H1 (cell line): ENCODE data around the gene ZNF423. TPM values are rescaled to one million over a fixed set of nuclear protein-coding genes. Genes with fewer than 3 reads are reported as not detected.
A peak's percentile ranks its signal among the peaks of the same experiment; 100 is the strongest.

ENCODE experiments used
- CTCF ChIA-PET: fragments of 300-600 bp; sonication (Branson Sonifier 250); formaldehyde crosslinking; loops from one replicate; lab custom pipeline; 2021; ENCODE audit not compliant: partially characterized antibody; lab: Charles Lee
- POLR2A ChIA-PET: fragments of 300-600 bp; sonication (Branson Sonifier 250); formaldehyde crosslinking; loops from one replicate; lab custom pipeline; 2021; ENCODE audit warnings: inconsistent platforms; ENCODE audit not compliant: partially characterized antibody; lab: Charles Lee
- DNase-seq, 2 experiments: peaks; one replicate each; pipeline versions ENCODE4 v3.0.0 to v3.0.0-alpha.2; 2010 to 2022; ENCODE audit warnings: low spot score in 2 of 2, low read depth in 1 of 2, mixed read lengths in 1 of 2
- FAIRE-seq: peaks from 2 replicates; lab custom pipeline; 2011; peaks lifted over from hg19 to GRCh38; lab: Jason Lieb, UNC
- H2AFZ ChIP-seq: 2 replicates; pipeline ENCODE4 v1.8.1; 2012; ENCODE audit warnings: low read length, inconsistent platforms
- H2AK5ac ChIP-seq: 2 replicates; pipeline ENCODE4 v1.6.1; 2013; ENCODE audit warnings: low read depth, low read length
- H2BK120ac ChIP-seq: replicated peaks from 2 replicates; pipeline ENCODE3; 2013; ENCODE audit warnings: low read depth, low read length, inconsistent platforms
- H2BK12ac ChIP-seq: 2 replicates; pipeline ENCODE4 v1.6.1; 2013; ENCODE audit warnings: low read depth, low read length
- H2BK15ac ChIP-seq: 2 replicates; pipeline ENCODE4 v1.6.1; 2013; ENCODE audit warnings: low read length
- H2BK20ac ChIP-seq: 2 replicates; pipeline ENCODE4 v1.6.1; 2013; ENCODE audit warnings: low read length
- H2BK5ac ChIP-seq: 2 replicates; pipeline ENCODE4 v1.6.1; 2013; ENCODE audit warnings: low read depth, low read length
- H3K14ac ChIP-seq: 2 replicates; pipeline ENCODE4 v1.6.1; 2013; ENCODE audit warnings: inconsistent platforms; ENCODE audit not compliant: insufficient read length
- H3K18ac ChIP-seq: 2 replicates; pipeline ENCODE4 v1.6.1; 2013; ENCODE audit warnings: low read length; ENCODE audit errors: extremely low read depth
- H3K23ac ChIP-seq: 2 replicates; pipeline ENCODE4 v1.6.1; 2013; ENCODE audit warnings: inconsistent platforms; ENCODE audit not compliant: insufficient read length
- H3K23me2 ChIP-seq: 2 replicates; pipeline ENCODE4 v1.6.1; 2013; ENCODE audit warnings: low read depth, low read length
- H3K27ac ChIP-seq: 2 replicates; pipeline ENCODE4 v1.6.1; 2011; ENCODE audit warnings: low read depth, low read length, inconsistent platforms
- H3K27me3 ChIP-seq, 4 experiments: replicated peaks in 1 of 4; 1 replicate in 1 of 4; 2 replicates in 3 of 4; pipeline versions ENCODE4 v1.6.1 to v1.8.1; 2011 to 2013; ENCODE audit warnings: low read length in 3 of 4, mild to moderate bottlenecking in 3 of 4, inconsistent platforms in 2 of 4, mixed read lengths in 2 of 4, moderate library complexity in 1 of 4; ENCODE audit not compliant: control insufficient read depth in 3 of 4, insufficient read depth in 3 of 4; ENCODE audit errors: extremely low read depth in 1 of 4
- H3K36me3 ChIP-seq, 4 experiments: 2 replicates each; pipeline versions ENCODE4 v1.6.1 to v1.8.1; 2011 to 2013; ENCODE audit warnings: mild to moderate bottlenecking in 4 of 4, low read length in 3 of 4, moderate library complexity in 2 of 4, control low read depth in 1 of 4, inconsistent platforms in 1 of 4; ENCODE audit not compliant: insufficient read depth in 4 of 4, control insufficient read depth in 2 of 4
- H3K4ac ChIP-seq: replicated peaks from 2 replicates; pipeline ENCODE3; 2013; ENCODE audit warnings: low read length, low read depth, mixed read lengths, inconsistent platforms; ENCODE audit not compliant: insufficient read length
- H3K4me1 ChIP-seq, 4 experiments: replicated peaks in 1 of 4; 1 replicate in 1 of 4; 2 replicates in 3 of 4; pipeline versions ENCODE4 v1.6.1 to v1.8.1; 2011 to 2013; ENCODE audit warnings: low read length in 3 of 4, inconsistent platforms in 2 of 4, mixed read lengths in 1 of 4; ENCODE audit not compliant: insufficient read depth in 4 of 4, control insufficient read depth in 3 of 4
- H3K4me2 ChIP-seq, 2 experiments: 2 replicates each; pipeline versions ENCODE4 v1.6.1 to v1.8.1; 2011 to 2013; ENCODE audit warnings: low read depth in 2 of 2, low read length in 2 of 2, control low read depth in 1 of 2, inconsistent platforms in 1 of 2, mild to moderate bottlenecking in 1 of 2; ENCODE audit not compliant: insufficient read depth in 1 of 2
- H3K4me3 ChIP-seq, 4 experiments: fragments of 200-600, 300-600 bp in 1 of 4; sonication (generic), shearing (Covaris generic), sonication (Bioruptor Twin) in 1 of 4; 2 replicates each; pipeline versions ENCODE4 v1.5.1 to v1.8.1; 2011 to 2016; ENCODE audit warnings: low read length in 4 of 4, low read depth in 3 of 4, control low read depth in 2 of 4, inconsistent platforms in 2 of 4, mild to moderate bottlenecking in 2 of 4, mixed read lengths in 1 of 4, moderate library complexity in 1 of 4; ENCODE audit not compliant: insufficient read depth in 2 of 4; ENCODE audit errors: extremely low read depth in 1 of 4
- H3K56ac ChIP-seq: replicated peaks from 2 replicates; pipeline ENCODE3; 2013; ENCODE audit warnings: low read depth, mild to moderate bottlenecking, mixed read lengths, low read length, inconsistent platforms; ENCODE audit not compliant: insufficient read length
- H3K79me1 ChIP-seq: 2 replicates; pipeline ENCODE4 v1.6.1; 2013; ENCODE audit warnings: low read depth, low read length, control low read depth
- H3K79me2 ChIP-seq, 2 experiments: 2 replicates each; pipeline versions ENCODE4 v1.6.1 to v1.8.1; 2012 to 2013; ENCODE audit warnings: low read length in 2 of 2, mild to moderate bottlenecking in 2 of 2, inconsistent platforms in 1 of 2; ENCODE audit not compliant: insufficient read depth in 2 of 2, control insufficient read depth in 1 of 2
- H3K9ac ChIP-seq, 4 experiments: replicated peaks in 1 of 4; 1 replicate in 1 of 4; 2 replicates in 3 of 4; pipeline versions ENCODE4 v1.6.1 to v1.8.1; 2011 to 2013; ENCODE audit warnings: low read depth in 3 of 4, low read length in 3 of 4, control low read depth in 2 of 4, mild to moderate bottlenecking in 2 of 4, moderate library complexity in 2 of 4, inconsistent platforms in 1 of 4; ENCODE audit errors: extremely low read depth in 1 of 4
- H3K9me3 ChIP-seq, 2 experiments: 2 replicates each; pipeline versions ENCODE4 v1.6.1 to v1.8.1; 2012 to 2013; ENCODE audit warnings: mild to moderate bottlenecking in 2 of 2, moderate library complexity in 2 of 2, control low read depth in 1 of 2, inconsistent platforms in 1 of 2, low read depth in 1 of 2, low read length in 1 of 2, mixed read lengths in 1 of 2; ENCODE audit not compliant: insufficient read depth in 2 of 2
- H4K20me1 ChIP-seq, 2 experiments: replicated peaks in 1 of 2; 2 replicates each; pipeline versions ENCODE3 to v1.8.1; 2011 to 2013; ENCODE audit warnings: inconsistent platforms in 2 of 2, low read length in 2 of 2, mild to moderate bottlenecking in 1 of 2; ENCODE audit not compliant: insufficient read depth in 2 of 2, control insufficient read depth in 1 of 2
- H4K5ac ChIP-seq: 2 replicates; pipeline ENCODE4 v1.6.1; 2013; ENCODE audit warnings: low read length, low read depth, mixed read lengths, inconsistent platforms; ENCODE audit not compliant: insufficient read length
- H4K8ac ChIP-seq: 2 replicates; pipeline ENCODE4 v1.8.0; 2013; ENCODE audit warnings: mild to moderate bottlenecking, moderate library complexity, low read length, inconsistent platforms; ENCODE audit not compliant: insufficient read depth; ENCODE audit errors: extremely low read depth
- H4K91ac ChIP-seq: replicated peaks from 2 replicates; pipeline ENCODE3; 2013; ENCODE audit warnings: low read length, mixed read lengths, inconsistent platforms; ENCODE audit not compliant: insufficient read length
- KDM1A ChIP-seq: fragments of 200-600, 300-600 bp; sonication (generic); IDR thresholded peaks from 2 replicates; pipeline ENCODE4 v1.7.1; 2016; ENCODE audit warnings: mild to moderate bottlenecking, low read length, borderline replicate concordance
- RNF2 ChIP-seq: fragments of 200-900, 300-1000 bp; sonication (generic); IDR thresholded peaks from 2 replicates; pipeline ENCODE4 v1.7.1; 2016; ENCODE audit warnings: borderline replicate concordance, low read depth, mild to moderate bottlenecking, antibody characterized with exemption, low read length; ENCODE audit not compliant: poor library complexity, severe bottlenecking; ENCODE audit errors: missing control alignments
- WGBS, 2 experiments: shearing (Covaris generic) in 1 of 2; methylation state at CpG; one replicate each; pipeline versions ENCODE4 v1.1.6 to v1.1.7; 2013 to 2015; ENCODE audit warnings: low lambda C conversion rate in 2 of 2, mixed read lengths in 2 of 2, inconsistent platforms in 1 of 2, low coverage in 1 of 2, missing lambda C conversion rate in 1 of 2; ENCODE audit not compliant: insufficient replicate concordance in 2 of 2, insufficient coverage in 1 of 2, insufficient read length in 1 of 2; ENCODE audit errors: extremely low coverage in 1 of 2, missing lambda C conversion rate in 1 of 2; 5-methylcytosine and 5-hydroxymethylcytosine counted together
- polyA plus RNA-seq, 7 experiments: library from polyadenylated mRNA; depleted of rRNA in 3 of 7; stranded (reverse) in 5 of 7; unstranded in 2 of 7; fragments of >200 nt in 5 of 7; fragments of 200-250 nt in 2 of 7; gene quantifications; 1 replicate in 5 of 7; 2 replicates in 1 of 7; 4 replicates in 1 of 7; pipeline versions ENCODE4 v1.2.1 to v1.2.3, GENCODE V29; 2011 to 2013; ENCODE audit warnings: missing spikeins in 2 of 7, mixed read lengths in 2 of 7
- total RNA-seq: library from RNA; stranded (reverse); fragmentation: NEBNext Ultra II Directional; extraction: Animal tissue kit (Norgen Biotek cat#: 25700); gene quantifications from 2 replicates; pipeline ENCODE4 v1.2.1, GENCODE V29; 2021

The ZNF423 gene
- total and polyA plus RNA-seq, 2 of the 8 experiments (the other 6 are each of a cell fraction or from before 2014, with no cell fraction given), result 38.2 to 52.3 TPM

DNA sequence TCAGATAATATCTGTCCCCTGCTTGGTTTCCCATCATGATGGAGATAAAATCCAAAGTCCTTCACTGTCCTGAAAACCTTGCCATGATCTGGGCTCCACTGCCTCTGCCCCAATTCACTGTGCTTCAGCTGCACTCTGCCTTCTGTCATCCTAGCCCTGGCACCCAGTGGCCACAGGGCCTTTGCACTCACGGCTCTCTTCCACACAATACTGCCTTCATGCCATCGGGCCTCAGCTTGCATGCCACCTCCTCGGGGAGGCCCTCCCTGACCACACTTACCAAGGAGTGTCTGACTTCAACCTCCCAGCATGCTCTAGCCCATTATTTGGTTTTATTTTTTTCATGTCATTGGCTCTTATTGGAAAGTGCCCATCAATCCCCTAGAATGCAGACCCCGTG is 336.2 kb downstream of the ZNF423 start:
- 86% methylated on average over 4 of the region's 4 CpGs; no CpG with 5 or more reads in 1 of the 2 experiments for WGBS, 2 experiments
- POLR2A ChIA-PET, result no interaction called here
- H3K36me3 ChIP-seq, result peaks cover 0 to 14% (median 0%) of the 10 kb centered on the region in 4 experiments; a peak in 3 of 8 replicates
- H3K79me2 ChIP-seq, result no peaks in the 10 kb centered on the region; a peak in 1 of 4 replicates
- H2BK20ac ChIP-seq, result no peak overlapping the region
- TF ChIP-seq RNF2 (no peak), KDM1A (peak; percentile 67; the same call in 1 of the 2 replicates)
- H2BK5ac ChIP-seq, result no peak overlapping the region
- no peak overlapping the region for H2BK12ac ChIP-seq
- H3K27ac ChIP-seq, result no peak overlapping the region
- H3K27me3 ChIP-seq, result no peaks in the 10 kb centered on the region
- no peak overlapping the region for H3K18ac ChIP-seq
- FAIRE-seq (no peak), DNase-seq (no peak)
- no peak overlapping the region for H4K5ac ChIP-seq
- H3K4me1 ChIP-seq, result peaks cover 0 to 5% (median under 1%) of the 10 kb centered on the region in 4 experiments; a peak in 3 of 7 replicates
- H2BK15ac ChIP-seq, result no peak overlapping the region
- no peak overlapping the region for H3K4me3 ChIP-seq
- no peak overlapping the region for H3K4me2 ChIP-seq
- H3K23me2 ChIP-seq, result no peaks in the 10 kb centered on the region
- H3K14ac ChIP-seq, result no peak overlapping the region
- CTCF ChIA-PET, result interaction anchor here (1.2 to 2.3 kb wide), 2 partner anchors 31 to 36 kb away, joined by 3 to 9 read pairs; no protein-coding TSS in a partner anchor
- H3K9me3 ChIP-seq, result no peaks in the 10 kb centered on the region
- H3K4ac ChIP-seq, result no peak overlapping the region
- no peak overlapping the region for H2AK5ac ChIP-seq
- no peak overlapping the region for H3K56ac ChIP-seq
- H2BK120ac ChIP-seq, result no peak overlapping the region
- H4K8ac ChIP-seq, result no peak overlapping the region
- H4K20me1 ChIP-seq, result peaks cover 0 to 2% of the 10 kb centered on the region in 2 experiments
- H4K91ac ChIP-seq, result no peak overlapping the region
- no peak overlapping the region for H3K23ac ChIP-seq
- no peak overlapping the region for H2AFZ ChIP-seq
- H3K9ac ChIP-seq, result no peak overlapping the region
- no peaks in the 10 kb centered on the region for H3K79me1 ChIP-seq
